NCI-H2081 (cell line): ENCODE data around the gene GSTK1.
A peak's percentile ranks its signal among the peaks of the same experiment; 100 is the strongest.
"Not testable (repeated sequence)": the region's sequence is repeated elsewhere in the genome, so short reads cannot be mapped to it uniquely, and the experiment has no call there.

ENCODE experiments used
- DNase-seq, 2 experiments: peaks; one replicate each; lab custom pipeline; 2025; lab: John Stamatoyannopoulos, UW

The GSTK1 gene

GRCh38 chr7:143263266-143264195 is at the start of gene GSTK1:
GSTK1 (plus strand) TSS chr7:143263441; CDS start chr7:143263514, 73 bp downstream.
- DNase-seq: peak; percentile 79 to 87

- DNase-seq: not testable (repeated sequence)
Observed at GRCh38 chr7:143213478-143213877, 49.8 kb upstream of the GSTK1 start.

- peak; percentile 85 for DNase-seq
Observed at GRCh38 chr7:143214789-143215679, 48.2 kb upstream of the GSTK1 start.

GRCh38 chr7:143216151-143216550 is 47.1 kb upstream of the GSTK1 start:
- DNase-seq: no peak

GRCh38 chr7:143216686-143217085 is 46.6 kb upstream of the GSTK1 start:
- no peak for DNase-seq

GRCh38 chr7:143217806-143218205 is 45.4 kb upstream of the GSTK1 start:
- DNase-seq: no peak

GRCh38 chr7:143221286-143221685 is 42.0 kb upstream of the GSTK1 start:
- DNase-seq: no peak

GRCh38 chr7:143221737-143222136 is 41.5 kb upstream of the GSTK1 start, which contains the start of gene TAS2R40:
TAS2R40 (plus strand) TSS chr7:143222037; CDS start chr7:143222079, 42 bp downstream.
- no peak for DNase-seq

- no peak for DNase-seq
Observed at GRCh38 chr7:143222782-143223181, 40.5 kb upstream of the GSTK1 start.

GRCh38 chr7:143223784-143224183 is 39.5 kb upstream of the GSTK1 start:
- DNase-seq: no peak

- DNase-seq: no peak
Observed at GRCh38 chr7:143225047-143225446, 38.2 kb upstream of the GSTK1 start.

- no peak for DNase-seq
Observed at GRCh38 chr7:143227806-143228205, 35.4 kb upstream of the GSTK1 start.

- peak; percentile 56 to 58 for DNase-seq
Observed at GRCh38 chr7:143229054-143229790, 34.0 kb upstream of the GSTK1 start.

- no peak for DNase-seq
Observed at GRCh38 chr7:143230602-143231457, 32.4 kb upstream of the GSTK1 start.

- DNase-seq: no peak
Observed at GRCh38 chr7:143233816-143234532, 29.3 kb upstream of the GSTK1 start.

GRCh38 chr7:143234533-143234875 is 28.7 kb upstream of the GSTK1 start:
- DNase-seq: no peak

- DNase-seq: no peak
Observed at GRCh38 chr7:143235561-143235960, 27.7 kb upstream of the GSTK1 start.

GRCh38 chr7:143236408-143236990 is 26.7 kb upstream of the GSTK1 start:
- DNase-seq: no peak

- no peak for DNase-seq
Observed at GRCh38 chr7:143237366-143237765, 25.9 kb upstream of the GSTK1 start.
